Activated T-cell treated with anti-CD3 and anti-CD28 coated beads, Interleukin-2, amount 50 U/mL, for 72 hours (primary cell): Measurements from ENCODE around the gene EVC. TPM values are rescaled to one million over a fixed set of nuclear protein-coding genes. Genes with fewer than 3 reads are reported as not detected.
"Not testable (repeated sequence)": the region's sequence is repeated elsewhere in the genome, so short reads cannot be mapped to it uniquely, and the experiment has no call there.

Experiments
- ATAC-seq, 2 donors: fragments of 150-1000 bp; cut with Tn5 transposase; replicated peaks in 1 of 2; 2 replicates each; pipeline ENCODE4 v1.10.0; 2021; ENCODE audit warnings: moderate library complexity in 2 of 2, mild to moderate bottlenecking in 1 of 2
- DNase-seq, 2 donors: peaks; one replicate each; pipeline ENCODE4 v3.0.0; 2021 to 2022; ENCODE audit warnings: mixed read lengths in 1 of 2
- H3K27ac Mint-ChIP-seq: one replicate; pipeline ENCODE4 v1.8.0; 2022; ENCODE audit warnings: mild to moderate bottlenecking, moderate library complexity, mixed read lengths
- H3K27me3 Mint-ChIP-seq: one replicate; pipeline ENCODE4 v1.8.0; 2022; ENCODE audit warnings: low read depth, mixed read lengths
- H3K36me3 Mint-ChIP-seq, 2 donors: one replicate each; pipeline ENCODE4 v1.8.0; 2022; ENCODE audit warnings: mixed read lengths in 2 of 2, mild to moderate bottlenecking in 1 of 2; ENCODE audit not compliant: insufficient read depth in 2 of 2
- H3K4me1 Mint-ChIP-seq: one replicate; pipeline ENCODE4 v1.8.0; 2022; ENCODE audit warnings: low read depth, mixed read lengths
- H3K4me3 Mint-ChIP-seq, 2 donors: one replicate each; pipeline ENCODE4 v1.8.0; 2022; ENCODE audit warnings: mild to moderate bottlenecking in 2 of 2, mixed read lengths in 2 of 2, moderate library complexity in 2 of 2
- H3K9me3 Mint-ChIP-seq, 2 donors: one replicate each; pipeline ENCODE4 v1.8.0; 2022; ENCODE audit warnings: mixed read lengths in 2 of 2
- total RNA-seq, 2 donors: library from RNA; stranded (reverse); gene quantifications; one replicate each; pipeline ENCODE4 v1.2.3, GENCODE V29; 2022

The EVC gene
- total RNA-seq, 2 donors from 2014 or later, result 0.60 to 3.5 TPM

GRCh38 chr4:5852523-5853202 lies 141.7 kb downstream of the EVC start:
- Mint-ChIP-seq H3K4me1 (no peaks in the 10 kb centered on the region), H3K27me3 (peaks cover 8% of the 10 kb centered on the region), H3K36me3 (no peaks in the 10 kb centered on the region), H3K27ac (no peak overlapping the region), H3K9me3 (no peaks in the 10 kb centered on the region), H3K4me3 (no peak overlapping the region)
- ATAC-seq (no peak), DNase-seq (no peak)

GRCh38 chr4:5854929-5855328 lies 143.9 kb downstream of the EVC start:
- no peaks in the 10 kb centered on the region for H3K4me1 Mint-ChIP-seq
- no peaks in the 10 kb centered on the region for H3K36me3 Mint-ChIP-seq
- H3K9me3 Mint-ChIP-seq, result no peaks in the 10 kb centered on the region
- DNase-seq (no peak), ATAC-seq (no peak)
- peaks cover 8% of the 10 kb centered on the region for H3K27me3 Mint-ChIP-seq
- no peak overlapping the region for H3K27ac Mint-ChIP-seq
- H3K4me3 Mint-ChIP-seq, result no peak overlapping the region

GRCh38 chr4:5856362-5856761 lies 145.4 kb downstream of the EVC start:
- not testable (repeated sequence) for DNase-seq, ATAC-seq, H3K36me3 Mint-ChIP-seq, H3K27ac Mint-ChIP-seq, H3K9me3 Mint-ChIP-seq, H3K4me1 Mint-ChIP-seq, H3K27me3 Mint-ChIP-seq, H3K4me3 Mint-ChIP-seq

- Mint-ChIP-seq H3K36me3 (no peaks in the 10 kb centered on the region), H3K27ac (no peak overlapping the region), H3K4me1 (no peaks in the 10 kb centered on the region), H3K9me3 (no peaks in the 10 kb centered on the region), H3K4me3 (no peak overlapping the region), H3K27me3 (peaks cover 4% of the 10 kb centered on the region)
- no peak for ATAC-seq
- DNase-seq, result no peak
Measured at GRCh38 chr4:5857199-5857598, 146.2 kb downstream of the EVC start.

- no peak overlapping the region for H3K27ac Mint-ChIP-seq
- no peaks in the 10 kb centered on the region for H3K9me3 Mint-ChIP-seq
- H3K36me3 Mint-ChIP-seq, result no peaks in the 10 kb centered on the region
- peaks cover 7% of the 10 kb centered on the region for H3K27me3 Mint-ChIP-seq
- H3K4me1 Mint-ChIP-seq, result peaks cover 1% of the 10 kb centered on the region
- no peak overlapping the region for H3K4me3 Mint-ChIP-seq
- DNase-seq (no peak), ATAC-seq (no peak)
Measured at GRCh38 chr4:5858020-5858769, 147.2 kb downstream of the EVC start.

- peak; percentile 93 to 95 for ATAC-seq
- no peak overlapping the region for H3K27ac Mint-ChIP-seq
- no peaks in the 10 kb centered on the region for H3K9me3 Mint-ChIP-seq
- H3K4me3 Mint-ChIP-seq, result peak overlapping the region in 1 of 2 donors; percentile 48
- H3K36me3 Mint-ChIP-seq, result no peaks in the 10 kb centered on the region
- peaks cover 16% of the 10 kb centered on the region for H3K27me3 Mint-ChIP-seq
- peaks cover 34% of the 10 kb centered on the region for H3K4me1 Mint-ChIP-seq
- DNase-seq, result peak; percentile 76 to 80
Measured at GRCh38 chr4:5863461-5864113, 152.6 kb downstream of the EVC start.

Other genes with a start within 250 kb of the EVC start
- gene EVC2, start 2.6 kb upstream of the EVC start, total RNA-seq, result 1 to 10 TPM in 1 of 2 donors, under 1 TPM in 1; 0.46 to 2.2 TPM
- not detected for gene CRMP1, start 181.9 kb downstream of the EVC start, total RNA-seq